GM12801 (cell line): ENCODE results near the gene CHRNA1.

ENCODE experiments used
- CTCF ChIP-seq: IDR thresholded peaks from one replicate; pipeline ENCODE4 v1.5.1; 2011; ENCODE audit warnings: control low read depth; ENCODE audit not compliant: insufficient read length; ENCODE audit errors: extremely low read depth

The CHRNA1 gene

GRCh38 chr2:174759381-174760065 lies 4.7 kb downstream of the CHRNA1 start:
- TF ChIP-seq CTCF = no peak

DNA sequence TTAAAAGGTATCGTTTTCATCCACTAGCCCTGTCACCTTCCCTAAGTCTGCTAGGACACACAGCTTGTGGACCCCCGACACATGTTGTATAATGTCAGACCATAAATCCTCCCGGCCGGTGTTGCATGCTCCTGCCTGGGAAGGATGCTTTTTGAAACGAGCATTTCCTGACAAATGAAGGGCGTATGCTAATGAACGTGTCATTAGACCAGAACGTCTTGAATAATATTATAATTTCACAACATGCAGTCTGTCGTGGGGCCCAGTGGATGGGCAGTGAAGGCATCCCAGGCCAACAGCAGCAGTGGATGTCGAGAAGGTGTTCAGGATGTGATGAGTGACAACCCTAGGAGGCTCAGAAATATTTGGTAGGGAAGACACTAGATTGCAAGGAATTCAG lies 7.5 kb downstream of the CHRNA1 start:
- no peak for TF ChIP-seq CTCF

DNA sequence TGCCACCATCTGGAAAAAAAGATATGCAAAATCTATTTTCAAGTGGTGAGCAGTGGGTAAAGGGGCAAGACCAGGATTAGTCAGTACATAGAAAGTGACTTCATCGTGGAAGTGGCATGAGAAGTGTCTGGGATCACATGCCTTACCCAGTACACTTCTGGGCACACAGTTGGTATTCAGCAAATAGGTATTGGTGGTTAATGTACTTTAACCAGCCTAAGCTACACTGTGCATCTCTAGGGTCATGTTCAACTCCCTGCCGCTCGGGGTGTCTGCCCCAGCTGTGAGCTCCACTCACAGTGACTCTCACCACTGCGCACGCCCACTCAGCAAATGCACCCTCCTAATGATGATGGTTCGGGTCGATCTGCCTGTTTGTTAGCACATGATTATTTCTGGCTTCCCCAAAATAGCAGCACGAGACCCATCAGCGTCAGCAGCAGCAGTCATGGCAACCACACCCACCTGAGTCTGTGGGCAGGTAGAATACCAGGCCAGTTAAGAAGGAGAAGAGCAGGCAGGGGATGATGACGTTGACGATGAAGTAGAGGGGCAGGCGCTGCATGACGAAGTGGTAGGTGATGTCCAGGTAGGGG lies 11.1 kb downstream of the CHRNA1 start:
- TF ChIP-seq CTCF = no peak

GRCh38 chr2:174752403-174753037 lies 11.8 kb downstream of the CHRNA1 start:
- TF ChIP-seq CTCF = no peak

DNA sequence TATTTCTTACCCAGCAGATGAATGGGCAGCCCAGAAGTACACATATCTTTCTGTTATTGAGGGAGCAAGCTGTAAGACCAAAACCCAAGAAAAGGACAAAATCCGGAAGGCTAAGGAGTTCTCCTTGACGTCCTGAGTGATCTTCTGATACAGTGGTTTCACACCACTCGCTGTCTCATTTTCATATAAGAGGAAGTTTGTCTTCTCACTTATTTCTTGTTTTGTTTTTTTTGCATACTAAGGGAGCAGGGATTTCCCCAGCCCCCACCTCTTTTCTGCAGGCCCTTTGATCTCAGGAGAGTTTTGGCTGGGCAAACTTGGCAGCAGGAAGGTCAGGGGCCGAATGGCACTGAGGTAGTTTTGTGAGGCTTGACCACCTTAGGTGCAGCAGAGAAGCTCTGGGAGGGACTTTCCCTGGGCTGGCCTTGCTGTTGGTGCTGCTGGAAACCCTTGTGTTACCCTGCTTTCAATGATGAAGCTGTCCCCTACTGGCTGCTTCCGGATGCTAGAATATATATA lies 13.3 kb downstream of the CHRNA1 start:
- no peak for TF ChIP-seq CTCF

DNA sequence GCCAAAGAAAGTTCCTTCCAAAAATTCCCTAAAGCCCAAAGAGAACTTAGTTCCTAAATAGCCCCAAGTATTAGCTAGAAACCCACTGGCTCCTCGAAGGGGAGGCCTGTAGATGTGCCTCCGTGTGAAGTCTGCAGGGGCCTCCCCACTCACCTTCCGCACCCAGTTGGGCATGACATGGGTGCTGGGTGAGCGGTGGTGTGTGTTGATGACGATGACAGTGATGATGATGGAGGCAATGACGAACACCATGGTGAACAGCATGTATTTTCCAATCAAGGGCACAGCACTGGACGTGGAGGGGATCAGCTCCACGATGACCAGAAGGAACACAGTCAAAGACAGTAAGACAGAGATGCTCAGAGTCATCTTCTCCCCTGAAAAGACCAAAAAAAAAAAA lies 14.5 kb downstream of the CHRNA1 start:
- no peak for TF ChIP-seq CTCF

GRCh38 chr2:174748948-174749347 lies 15.3 kb downstream of the CHRNA1 start:
- peak; percentile 14 for TF ChIP-seq CTCF
